Cortex of kidney (tissue), 1 donor: ENCODE data around the gene SCD.
"Not testable (repeated sequence)": the region's sequence is repeated elsewhere in the genome, so short reads cannot be mapped to it uniquely, and the experiment has no call there.

Source experiments
- DNase-seq: peaks from one replicate; lab custom pipeline; 2025; lab: John Stamatoyannopoulos, UW

The SCD gene

GRCh38 chr10:100362570-100363496 lies 15.8 kb downstream of the SCD start:
- no peak for DNase-seq

GRCh38 chr10:100364175-100364574 lies 17.1 kb downstream of the SCD start:
- DNase-seq: no peak

- DNase-seq: no peak
These were observed 17.8 kb downstream of the SCD start for GRCh38 chr10:100364735-100365391.

DNA sequence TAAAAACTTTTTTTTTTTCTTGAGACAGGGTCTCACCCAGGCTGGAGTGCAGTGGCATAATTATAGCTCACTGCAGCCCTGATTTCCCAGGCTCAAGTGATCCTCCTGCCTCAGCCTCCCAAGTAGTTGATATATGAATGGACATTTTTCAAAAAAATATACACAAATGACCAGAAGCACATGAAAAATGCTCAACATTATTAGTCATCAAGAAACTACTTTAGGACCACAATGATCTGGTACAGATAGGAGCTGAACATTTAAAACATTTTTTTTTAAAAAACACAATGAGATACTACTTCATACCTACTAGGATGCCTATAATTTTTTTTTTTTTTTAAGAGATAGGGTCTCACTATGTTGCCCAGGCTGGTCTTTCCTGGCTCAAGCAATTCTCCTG lies 21.7 kb downstream of the SCD start:
- no peak for DNase-seq

DNA sequence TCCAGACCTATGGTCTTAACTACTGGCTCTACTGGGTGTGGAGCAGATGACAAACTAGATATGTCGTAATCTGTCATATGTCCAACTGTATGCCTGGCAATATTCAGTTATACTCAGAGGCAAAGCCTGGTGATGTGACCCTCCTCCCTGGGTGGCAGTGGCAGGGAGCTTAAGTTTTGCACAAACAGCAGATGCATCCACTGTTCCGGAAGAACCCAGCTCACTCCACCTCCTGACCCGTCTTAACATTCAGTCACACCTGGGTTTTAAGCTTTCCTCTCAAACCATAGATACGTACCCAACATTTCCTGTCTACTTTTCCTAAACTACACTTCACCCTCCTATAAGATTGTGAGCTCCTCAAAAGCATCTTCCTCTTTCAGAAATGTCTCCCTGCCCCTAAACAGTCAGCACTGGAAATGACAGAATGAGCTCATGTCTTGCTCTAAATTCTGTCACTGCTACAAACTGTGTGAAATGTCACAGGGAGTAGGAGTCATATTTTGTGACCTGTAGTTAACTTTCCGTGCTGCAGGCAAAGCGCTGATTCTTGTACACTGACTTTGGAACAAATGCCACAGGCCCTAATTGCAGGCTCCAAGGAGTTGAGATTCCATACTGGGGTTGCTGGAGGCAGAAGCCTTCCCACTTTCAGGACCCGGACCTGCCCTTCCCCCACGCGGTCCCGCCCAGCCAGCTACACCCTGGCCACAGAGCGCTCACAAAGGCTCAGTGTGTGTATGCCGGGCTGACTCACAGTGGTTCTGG lies 23.9 kb downstream of the SCD start:
- no peak for DNase-seq

- no peak for DNase-seq
These were observed 24.5 kb downstream of the SCD start for GRCh38 chr10:100371482-100372027.

- no peak for DNase-seq
These were observed 25.6 kb downstream of the SCD start for GRCh38 chr10:100372415-100373297.

GRCh38 chr10:100373298-100374199 lies 26.5 kb downstream of the SCD start:
- DNase-seq: peak; percentile 15

- no peak for DNase-seq
These were observed 27.2 kb downstream of the SCD start for GRCh38 chr10:100374200-100374655.

DNA sequence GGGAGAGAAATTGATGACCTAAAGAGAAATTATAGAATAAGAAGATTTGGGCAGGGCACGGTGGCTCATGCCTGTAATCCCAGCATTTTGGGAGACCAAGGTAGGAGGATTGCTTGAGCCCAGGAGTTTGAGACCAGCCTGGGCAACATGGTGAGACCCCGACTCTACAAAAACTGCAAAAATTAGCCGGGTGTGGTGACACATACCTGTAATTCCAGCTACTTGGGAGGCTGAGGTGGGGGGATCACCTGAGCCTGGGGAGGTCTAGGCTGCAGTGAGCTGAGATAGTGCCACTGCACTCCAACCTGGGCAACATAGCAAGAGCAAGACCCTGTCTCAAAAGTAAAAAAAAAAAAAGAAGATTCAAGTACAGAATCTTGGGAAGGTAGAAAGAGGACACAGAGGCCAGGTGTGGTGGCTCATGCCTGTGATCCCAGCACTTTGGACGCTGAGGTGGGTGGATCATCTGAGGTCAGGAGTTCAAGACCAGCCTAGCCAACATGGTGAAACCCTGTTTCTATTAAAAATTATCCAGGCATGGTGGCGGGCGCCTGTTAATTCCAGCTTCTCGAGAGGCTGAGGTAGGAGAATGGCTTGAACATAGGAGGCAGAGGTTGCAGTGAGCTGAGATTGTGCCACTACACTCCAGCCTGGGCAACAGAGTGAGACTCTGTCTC lies 27.8 kb downstream of the SCD start:
- not testable (repeated sequence) for DNase-seq

- not testable (repeated sequence) for DNase-seq
These were observed 29.6 kb downstream of the SCD start for GRCh38 chr10:100376656-100377055.

GRCh38 chr10:100377830-100378229 lies 30.8 kb downstream of the SCD start:
- DNase-seq: no peak

GRCh38 chr10:100380400-100380799 lies 33.4 kb downstream of the SCD start:
- DNase-seq: no peak

DNA sequence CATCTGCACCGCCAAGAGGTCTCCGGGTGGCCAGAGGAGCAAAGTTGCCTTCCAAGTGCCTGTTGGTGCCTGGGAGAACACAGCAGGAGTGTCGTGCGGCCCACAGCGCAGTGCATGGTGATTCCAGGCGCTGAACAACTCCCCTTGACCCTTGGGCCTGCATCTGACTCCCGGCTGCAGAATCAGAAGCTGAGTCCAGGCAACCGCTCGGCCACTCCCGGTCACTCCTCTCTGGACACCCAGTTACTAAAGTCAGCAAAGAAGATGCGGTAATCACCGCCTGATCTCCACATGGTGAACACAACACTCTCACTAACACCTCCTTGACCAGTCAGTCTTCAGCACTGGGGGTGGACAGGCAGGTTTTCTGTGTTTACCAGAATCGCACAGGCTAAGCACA lies 35.5 kb downstream of the SCD start:
- DNase-seq: no peak

- DNase-seq: no peak
These were observed 36.2 kb downstream of the SCD start for GRCh38 chr10:100383251-100383650.

DNA sequence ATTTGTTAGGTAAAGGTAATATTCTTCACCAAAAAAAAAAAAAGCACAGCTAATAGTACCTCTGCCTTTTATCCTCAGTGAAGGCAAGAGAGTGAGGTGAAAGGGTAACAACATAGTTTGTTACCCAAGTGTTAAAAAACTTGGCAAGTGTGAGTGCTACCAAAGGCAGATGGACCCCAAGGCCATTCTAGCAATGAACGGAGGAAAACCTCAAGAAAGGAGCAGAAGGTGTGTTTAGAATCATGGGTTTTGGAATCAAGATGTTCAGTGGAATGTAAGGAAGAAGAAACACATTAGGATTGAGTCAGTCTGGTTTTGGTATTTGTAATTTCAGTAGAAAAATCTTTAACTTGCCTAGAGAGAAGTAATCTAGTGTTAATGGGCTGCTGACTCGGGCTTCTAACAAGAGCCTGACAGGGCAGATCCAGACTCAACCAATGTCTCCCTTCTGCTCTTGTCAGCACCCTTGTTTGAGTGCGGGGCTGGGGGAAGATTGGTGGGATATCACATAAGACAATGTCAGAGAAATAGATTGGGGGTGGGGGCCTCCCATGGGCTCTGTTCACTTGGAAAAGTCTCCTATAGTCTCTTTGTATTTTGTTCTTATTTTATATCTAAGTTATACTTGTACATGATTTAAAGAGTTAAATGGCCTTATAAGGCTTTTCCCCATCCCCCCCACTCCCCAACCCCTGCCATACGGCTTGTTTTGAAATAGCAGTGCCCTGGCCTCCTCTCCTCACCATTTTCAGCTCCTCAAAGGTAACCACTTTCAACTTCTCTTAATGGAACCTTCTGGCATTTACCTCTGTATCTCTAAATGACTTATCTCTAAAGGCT lies 44.4 kb downstream of the SCD start:
- DNase-seq: no peak

DNA sequence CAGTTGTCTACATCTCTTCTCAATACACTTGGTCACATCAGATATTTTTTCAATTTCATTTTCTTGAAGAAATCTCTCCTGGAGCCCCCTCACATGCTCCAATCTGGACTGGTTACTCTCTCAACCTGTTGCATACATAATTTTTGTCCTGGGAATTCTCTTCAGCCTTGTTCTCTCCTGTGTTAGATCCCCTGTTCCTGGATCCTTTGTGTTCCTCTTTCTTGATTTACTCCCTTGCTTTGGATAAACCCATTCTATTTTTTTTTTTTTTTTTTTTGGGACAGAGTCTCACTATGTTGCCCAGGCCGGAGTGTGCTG lies 45.6 kb downstream of the SCD start:
- no peak for DNase-seq

DNA sequence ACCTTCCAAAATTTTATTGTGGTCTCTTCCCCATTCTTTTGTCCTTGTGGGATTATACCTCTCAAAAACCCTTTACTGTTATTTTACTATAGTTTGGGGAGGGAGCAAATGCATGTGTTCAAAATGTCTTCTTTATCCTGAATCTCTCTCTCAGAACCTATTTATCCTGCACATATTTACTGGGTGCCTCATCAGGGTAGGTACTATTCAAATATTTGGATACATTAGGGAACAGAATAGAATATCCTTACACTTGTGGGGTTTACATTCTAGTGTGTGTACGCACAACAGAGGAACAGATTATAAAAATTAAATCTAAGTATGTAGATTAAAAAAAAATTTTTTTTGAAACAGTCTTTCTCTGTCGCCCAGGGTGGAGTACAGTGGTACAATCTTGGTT lies 48.6 kb downstream of the SCD start:
- no peak for DNase-seq

GRCh38 chr10:100396605-100397004 lies 49.6 kb downstream of the SCD start:
- no peak for DNase-seq
